WTC11 (cell line): ENCODE measurements around the gene CXorf38. TPM values are rescaled to one million over a fixed set of nuclear protein-coding genes. Genes with fewer than 3 reads are reported as not detected.
A peak's percentile ranks its signal among the peaks of the same experiment; 100 is the strongest.

ENCODE experiments used
- ATAC-seq: fragments of 200-7000 bp; cut with Tn5 transposase; 2 replicates; pipeline ENCODE4 v1.10.0; 2021; ENCODE audit warnings: mild to moderate bottlenecking, moderate library complexity
- CTCF ChIA-PET: fragments of 300-600 bp; sonication (Branson Sonifier 250); formaldehyde crosslinking; loops from one replicate; lab custom pipeline; 2021; ENCODE audit warnings: antibody characterized with exemption; lab: Charles Lee
- POLR2A ChIA-PET: fragments of 350-600 bp; sonication (Branson Sonifier 250); formaldehyde crosslinking; loops from one replicate; lab custom pipeline; 2021; ENCODE audit warnings: antibody characterized with exemption; lab: Charles Lee
- DNase-seq: peaks from one replicate; pipeline ENCODE4 v3.0.0; 2021; ENCODE audit warnings: low spot score
- H3K27ac Mint-ChIP-seq: 2 replicates; pipeline ENCODE4 v1.8.0; 2021; ENCODE audit warnings: mixed read lengths
- H3K27me3 Mint-ChIP-seq: 2 replicates; pipeline ENCODE4 v1.8.0; 2021; ENCODE audit warnings: low read depth, mild to moderate bottlenecking, moderate library complexity, mixed read lengths
- H3K36me3 Mint-ChIP-seq: 2 replicates; pipeline ENCODE4 v1.8.0; 2021; ENCODE audit warnings: mixed read lengths
- H3K4me1 Mint-ChIP-seq: 2 replicates; pipeline ENCODE4 v1.8.0; 2022; ENCODE audit warnings: mixed read lengths
- H3K4me3 Mint-ChIP-seq: 2 replicates; pipeline ENCODE4 v1.8.0; 2021; ENCODE audit warnings: mild to moderate bottlenecking, moderate library complexity, mixed read lengths
- H3K9me3 Mint-ChIP-seq: 2 replicates; pipeline ENCODE4 v1.8.0; 2021; ENCODE audit warnings: mixed read lengths
- ESRRA ChIP-seq: sonication (generic); formaldehyde crosslinking; IDR thresholded peaks from 2 replicates; pipeline ENCODE4 v1.8.1; 2022; ENCODE audit warnings: mild to moderate bottlenecking, missing genetic modification reagents, borderline replicate concordance
- ETV6 ChIP-seq: sonication (generic); formaldehyde crosslinking; IDR thresholded peaks from 2 replicates; pipeline ENCODE4 v1.8.1; 2022; ENCODE audit warnings: mild to moderate bottlenecking, missing genetic modification reagents
- FOXJ3 ChIP-seq: sonication (generic); formaldehyde crosslinking; IDR thresholded peaks from 2 replicates; pipeline ENCODE4 v1.9.0; 2021; ENCODE audit warnings: missing genetic modification reagents, mild to moderate bottlenecking, borderline replicate concordance
- GRHL2 ChIP-seq: fragments of 250-450 bp; sonication (Bioruptor Pico); IDR thresholded peaks from 2 replicates; pipeline ENCODE4 v1.8.0; 2022; ENCODE audit warnings: mild to moderate bottlenecking, moderate library complexity; ENCODE audit not compliant: insufficient replicate concordance, severe bottlenecking
- NFE2L1 ChIP-seq: sonication (generic); formaldehyde crosslinking; IDR thresholded peaks from 2 replicates; pipeline ENCODE4 v1.8.1; 2023; ENCODE audit warnings: missing genetic modification reagents
- SMAD3 ChIP-seq: sonication (generic); formaldehyde crosslinking; IDR thresholded peaks from 2 replicates; pipeline ENCODE4 v1.8.0; 2022; ENCODE audit warnings: missing genetic modification reagents, mild to moderate bottlenecking, borderline replicate concordance
- SMAD4 ChIP-seq: sonication (generic); formaldehyde crosslinking; IDR thresholded peaks from 2 replicates; pipeline ENCODE4 v1.8.0; 2022; ENCODE audit warnings: mild to moderate bottlenecking, missing genetic modification reagents
- SOX15 ChIP-seq: fragments of 250-450 bp; sonication (Bioruptor Pico); IDR thresholded peaks from 2 replicates; pipeline ENCODE4 v1.9.0; 2021; ENCODE audit warnings: mild to moderate bottlenecking
- TP53 ChIP-seq: sonication (generic); formaldehyde crosslinking; IDR thresholded peaks from 2 replicates; pipeline ENCODE4 v1.8.1; 2023; ENCODE audit warnings: mild to moderate bottlenecking, missing genetic modification reagents
- total RNA-seq: library from RNA; stranded (reverse); gene quantifications from 3 replicates; pipeline ENCODE4 v1.2.3, GENCODE V29; 2021
- TF ChIP-seq, protein P1 (sequence below): sonication (generic); formaldehyde crosslinking; IDR thresholded peaks from 2 replicates; pipeline ENCODE4 v1.8.1; 2023; ENCODE audit warnings: mild to moderate bottlenecking, missing genetic modification reagents, moderate library complexity
- TF ChIP-seq, protein P2 (sequence below): sonication (generic); formaldehyde crosslinking; IDR thresholded peaks from 2 replicates; pipeline ENCODE4 v1.8.0; 2023; ENCODE audit warnings: missing genetic modification reagents
- TF ChIP-seq, protein P3 (sequence below): fragments of 250-450 bp; sonication (Bioruptor Pico); IDR thresholded peaks from 2 replicates; pipeline ENCODE4 v1.9.0; 2021; ENCODE audit warnings: mild to moderate bottlenecking, borderline replicate concordance
- TF ChIP-seq, protein P4 (sequence below): sonication (generic); formaldehyde crosslinking; IDR thresholded peaks from 2 replicates; pipeline ENCODE4 v1.8.0; 2022; ENCODE audit warnings: mild to moderate bottlenecking, missing genetic modification reagents
- TF ChIP-seq, protein P5 (sequence below): sonication (generic); formaldehyde crosslinking; IDR thresholded peaks from 2 replicates; pipeline ENCODE4 v1.8.0; 2022; ENCODE audit warnings: missing genetic modification reagents
- TF ChIP-seq, protein P6 (sequence below): fragments of 250-450 bp; sonication (Bioruptor Pico); IDR thresholded peaks from 2 replicates; pipeline ENCODE4 v1.9.0; 2021; ENCODE audit warnings: moderate library complexity, mild to moderate bottlenecking, inconsistent platforms, borderline replicate concordance
- TF ChIP-seq, protein P7 (sequence below): sonication (generic); formaldehyde crosslinking; IDR thresholded peaks from 2 replicates; pipeline ENCODE4 v1.8.1; 2023; ENCODE audit warnings: mild to moderate bottlenecking, moderate library complexity, missing genetic modification reagents

The CXorf38 gene
- total RNA-seq, 1 experiment from 2014 or later, result 10.0 TPM

DNA sequence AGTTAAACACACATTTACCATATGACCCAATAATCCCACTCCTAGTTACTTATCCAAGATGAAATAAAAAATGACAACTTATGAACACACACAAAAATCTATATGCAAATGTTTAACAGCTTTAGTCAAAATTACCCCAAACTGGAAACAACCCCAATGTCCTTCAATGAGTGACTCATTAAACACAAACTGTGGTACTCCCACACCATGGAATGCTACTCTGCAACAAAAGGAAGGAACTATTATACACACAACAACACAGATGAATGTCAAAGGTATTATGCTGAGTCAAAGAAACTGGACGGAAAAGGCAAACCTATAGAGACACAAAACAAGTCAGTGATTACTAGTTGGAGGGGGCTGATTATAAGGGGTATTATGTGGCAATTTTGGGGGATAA, 47.4 kb upstream of the CXorf38 start:
- no peaks in the 10 kb centered on the region for H3K9me3 Mint-ChIP-seq
- TF ChIP-seq TP53 (no peak), SMAD3 (CRISPR knock-in tag) (no peak), ETV6 (CRISPR knock-in tag) (no peak), SOX15 (CRISPR knock-in tag) (no peak), GRHL2 (CRISPR knock-in tag) (no peak), FOXJ3 (CRISPR knock-in tag) (no peak)
- TF ChIP-seq, protein P1, sequence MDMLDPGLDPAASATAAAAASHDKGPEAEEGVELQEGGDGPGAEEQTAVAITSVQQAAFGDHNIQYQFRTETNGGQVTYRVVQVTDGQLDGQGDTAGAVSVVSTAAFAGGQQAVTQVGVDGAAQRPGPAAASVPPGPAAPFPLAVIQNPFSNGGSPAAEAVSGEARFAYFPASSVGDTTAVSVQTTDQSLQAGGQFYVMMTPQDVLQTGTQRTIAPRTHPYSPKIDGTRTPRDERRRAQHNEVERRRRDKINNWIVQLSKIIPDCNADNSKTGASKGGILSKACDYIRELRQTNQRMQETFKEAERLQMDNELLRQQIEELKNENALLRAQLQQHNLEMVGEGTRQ (CRISPR knock-in tag), result no peak
- TF ChIP-seq, protein P2, sequence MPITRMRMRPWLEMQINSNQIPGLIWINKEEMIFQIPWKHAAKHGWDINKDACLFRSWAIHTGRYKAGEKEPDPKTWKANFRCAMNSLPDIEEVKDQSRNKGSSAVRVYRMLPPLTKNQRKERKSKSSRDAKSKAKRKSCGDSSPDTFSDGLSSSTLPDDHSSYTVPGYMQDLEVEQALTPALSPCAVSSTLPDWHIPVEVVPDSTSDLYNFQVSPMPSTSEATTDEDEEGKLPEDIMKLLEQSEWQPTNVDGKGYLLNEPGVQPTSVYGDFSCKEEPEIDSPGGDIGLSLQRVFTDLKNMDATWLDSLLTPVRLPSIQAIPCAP (CRISPR knock-in tag), result no peak
- TF ChIP-seq, protein P3, sequence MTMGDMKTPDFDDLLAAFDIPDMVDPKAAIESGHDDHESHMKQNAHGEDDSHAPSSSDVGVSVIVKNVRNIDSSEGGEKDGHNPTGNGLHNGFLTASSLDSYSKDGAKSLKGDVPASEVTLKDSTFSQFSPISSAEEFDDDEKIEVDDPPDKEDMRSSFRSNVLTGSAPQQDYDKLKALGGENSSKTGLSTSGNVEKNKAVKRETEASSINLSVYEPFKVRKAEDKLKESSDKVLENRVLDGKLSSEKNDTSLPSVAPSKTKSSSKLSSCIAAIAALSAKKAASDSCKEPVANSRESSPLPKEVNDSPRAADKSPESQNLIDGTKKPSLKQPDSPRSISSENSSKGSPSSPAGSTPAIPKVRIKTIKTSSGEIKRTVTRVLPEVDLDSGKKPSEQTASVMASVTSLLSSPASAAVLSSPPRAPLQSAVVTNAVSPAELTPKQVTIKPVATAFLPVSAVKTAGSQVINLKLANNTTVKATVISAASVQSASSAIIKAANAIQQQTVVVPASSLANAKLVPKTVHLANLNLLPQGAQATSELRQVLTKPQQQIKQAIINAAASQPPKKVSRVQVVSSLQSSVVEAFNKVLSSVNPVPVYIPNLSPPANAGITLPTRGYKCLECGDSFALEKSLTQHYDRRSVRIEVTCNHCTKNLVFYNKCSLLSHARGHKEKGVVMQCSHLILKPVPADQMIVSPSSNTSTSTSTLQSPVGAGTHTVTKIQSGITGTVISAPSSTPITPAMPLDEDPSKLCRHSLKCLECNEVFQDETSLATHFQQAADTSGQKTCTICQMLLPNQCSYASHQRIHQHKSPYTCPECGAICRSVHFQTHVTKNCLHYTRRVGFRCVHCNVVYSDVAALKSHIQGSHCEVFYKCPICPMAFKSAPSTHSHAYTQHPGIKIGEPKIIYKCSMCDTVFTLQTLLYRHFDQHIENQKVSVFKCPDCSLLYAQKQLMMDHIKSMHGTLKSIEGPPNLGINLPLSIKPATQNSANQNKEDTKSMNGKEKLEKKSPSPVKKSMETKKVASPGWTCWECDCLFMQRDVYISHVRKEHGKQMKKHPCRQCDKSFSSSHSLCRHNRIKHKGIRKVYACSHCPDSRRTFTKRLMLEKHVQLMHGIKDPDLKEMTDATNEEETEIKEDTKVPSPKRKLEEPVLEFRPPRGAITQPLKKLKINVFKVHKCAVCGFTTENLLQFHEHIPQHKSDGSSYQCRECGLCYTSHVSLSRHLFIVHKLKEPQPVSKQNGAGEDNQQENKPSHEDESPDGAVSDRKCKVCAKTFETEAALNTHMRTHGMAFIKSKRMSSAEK (CRISPR knock-in tag), result no peak
- ChIA-PET CTCF (no interaction called here), POLR2A (no interaction called here)
- H3K27ac Mint-ChIP-seq, result peak overlapping the region; percentile 16; the same call in 1 of the 2 replicates
- no peak for ATAC-seq
- H3K4me3 Mint-ChIP-seq, result no peak overlapping the region
- DNase-seq, result no peak
- H3K4me1 Mint-ChIP-seq, result no peaks in the 10 kb centered on the region
- peaks cover 67% of the 10 kb centered on the region for H3K36me3 Mint-ChIP-seq
- no peaks in the 10 kb centered on the region for H3K27me3 Mint-ChIP-seq

DNA sequence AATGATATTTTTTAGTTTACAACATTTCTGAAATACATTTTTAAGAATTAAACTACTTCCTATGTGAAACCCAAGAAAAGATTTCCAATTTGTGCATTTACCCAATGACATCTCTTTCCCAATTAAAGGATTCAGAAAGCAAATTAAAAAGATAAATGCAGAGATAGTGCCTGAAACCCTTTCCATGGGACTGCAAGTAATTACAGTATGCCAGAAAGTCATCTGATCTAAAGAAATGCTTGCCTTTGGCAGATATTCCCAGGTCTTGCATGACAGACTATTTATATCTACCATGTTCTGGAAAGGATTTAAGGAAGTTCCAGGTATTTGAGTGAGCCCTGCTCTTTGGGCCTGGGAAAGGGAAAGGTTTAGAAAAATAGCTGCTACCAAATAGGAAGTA, 41.6 kb upstream of the CXorf38 start:
- DNase-seq, result no peak
- H3K36me3 Mint-ChIP-seq, result peaks cover 51% of the 10 kb centered on the region

DNA sequence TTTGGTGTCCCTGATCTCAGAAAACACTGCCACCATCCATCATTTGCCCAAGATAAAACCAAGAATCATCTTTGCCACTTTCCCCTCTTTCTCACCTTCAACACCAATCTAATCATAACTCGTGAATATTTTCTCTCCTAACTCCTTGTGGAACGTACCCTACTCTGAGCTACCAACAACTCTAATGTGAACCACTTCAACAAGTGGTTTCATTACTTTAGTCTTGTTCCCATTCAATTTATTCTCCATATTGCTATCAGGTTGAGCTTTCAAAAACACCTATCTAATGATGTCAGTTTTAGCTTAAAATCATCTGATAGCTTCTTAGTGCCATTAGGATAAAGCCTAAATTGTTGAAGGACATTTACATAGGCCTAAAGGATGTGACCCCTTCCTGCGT, 39.8 kb upstream of the CXorf38 start:
- H3K27ac Mint-ChIP-seq, result no peak overlapping the region
- ATAC-seq (no peak), DNase-seq (no peak)
- POLR2A ChIA-PET, result no interaction called here
- peaks cover 6% of the 10 kb centered on the region; the same call in 1 of the 2 replicates for H3K4me1 Mint-ChIP-seq
- CTCF ChIA-PET, result no interaction called here
- H3K4me3 Mint-ChIP-seq, result no peak overlapping the region
- no peaks in the 10 kb centered on the region for H3K27me3 Mint-ChIP-seq
- H3K36me3 Mint-ChIP-seq, result peaks cover 49% of the 10 kb centered on the region
- H3K9me3 Mint-ChIP-seq, result no peaks in the 10 kb centered on the region
- TF ChIP-seq NFE2L1 (CRISPR knock-in tag), result no peak
- TF ChIP-seq ETV6 (CRISPR knock-in tag), result no peak
- TF ChIP-seq, protein P4, sequence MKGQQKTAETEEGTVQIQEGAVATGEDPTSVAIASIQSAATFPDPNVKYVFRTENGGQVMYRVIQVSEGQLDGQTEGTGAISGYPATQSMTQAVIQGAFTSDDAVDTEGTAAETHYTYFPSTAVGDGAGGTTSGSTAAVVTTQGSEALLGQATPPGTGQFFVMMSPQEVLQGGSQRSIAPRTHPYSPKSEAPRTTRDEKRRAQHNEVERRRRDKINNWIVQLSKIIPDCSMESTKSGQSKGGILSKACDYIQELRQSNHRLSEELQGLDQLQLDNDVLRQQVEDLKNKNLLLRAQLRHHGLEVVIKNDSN, result no peak
- TF ChIP-seq, protein P5, sequence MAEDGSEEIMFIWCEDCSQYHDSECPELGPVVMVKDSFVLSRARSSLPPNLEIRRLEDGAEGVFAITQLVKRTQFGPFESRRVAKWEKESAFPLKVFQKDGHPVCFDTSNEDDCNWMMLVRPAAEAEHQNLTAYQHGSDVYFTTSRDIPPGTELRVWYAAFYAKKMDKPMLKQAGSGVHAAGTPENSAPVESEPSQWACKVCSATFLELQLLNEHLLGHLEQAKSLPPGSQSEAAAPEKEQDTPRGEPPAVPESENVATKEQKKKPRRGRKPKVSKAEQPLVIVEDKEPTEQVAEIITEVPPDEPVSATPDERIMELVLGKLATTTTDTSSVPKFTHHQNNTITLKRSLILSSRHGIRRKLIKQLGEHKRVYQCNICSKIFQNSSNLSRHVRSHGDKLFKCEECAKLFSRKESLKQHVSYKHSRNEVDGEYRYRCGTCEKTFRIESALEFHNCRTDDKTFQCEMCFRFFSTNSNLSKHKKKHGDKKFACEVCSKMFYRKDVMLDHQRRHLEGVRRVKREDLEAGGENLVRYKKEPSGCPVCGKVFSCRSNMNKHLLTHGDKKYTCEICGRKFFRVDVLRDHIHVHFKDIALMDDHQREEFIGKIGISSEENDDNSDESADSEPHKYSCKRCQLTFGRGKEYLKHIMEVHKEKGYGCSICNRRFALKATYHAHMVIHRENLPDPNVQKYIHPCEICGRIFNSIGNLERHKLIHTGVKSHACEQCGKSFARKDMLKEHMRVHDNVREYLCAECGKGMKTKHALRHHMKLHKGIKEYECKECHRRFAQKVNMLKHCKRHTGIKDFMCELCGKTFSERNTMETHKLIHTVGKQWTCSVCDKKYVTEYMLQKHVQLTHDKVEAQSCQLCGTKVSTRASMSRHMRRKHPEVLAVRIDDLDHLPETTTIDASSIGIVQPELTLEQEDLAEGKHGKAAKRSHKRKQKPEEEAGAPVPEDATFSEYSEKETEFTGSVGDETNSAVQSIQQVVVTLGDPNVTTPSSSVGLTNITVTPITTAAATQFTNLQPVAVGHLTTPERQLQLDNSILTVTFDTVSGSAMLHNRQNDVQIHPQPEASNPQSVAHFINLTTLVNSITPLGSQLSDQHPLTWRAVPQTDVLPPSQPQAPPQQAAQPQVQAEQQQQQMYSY (CRISPR knock-in tag), result no peak
- TF ChIP-seq, protein P6, sequence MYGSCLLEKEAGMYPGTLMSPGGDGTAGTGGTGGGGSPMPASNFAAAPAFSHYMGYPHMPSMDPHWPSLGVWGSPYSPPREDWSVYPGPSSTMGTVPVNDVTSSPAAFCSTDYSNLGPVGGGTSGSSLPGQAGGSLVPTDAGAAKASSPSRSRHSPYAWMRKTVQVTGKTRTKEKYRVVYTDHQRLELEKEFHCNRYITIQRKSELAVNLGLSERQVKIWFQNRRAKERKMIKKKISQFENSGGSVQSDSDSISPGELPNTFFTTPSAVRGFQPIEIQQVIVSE (CRISPR knock-in tag), result no peak
- TF ChIP-seq SMAD4 (CRISPR knock-in tag), result no peak
- TF ChIP-seq, protein P7, sequence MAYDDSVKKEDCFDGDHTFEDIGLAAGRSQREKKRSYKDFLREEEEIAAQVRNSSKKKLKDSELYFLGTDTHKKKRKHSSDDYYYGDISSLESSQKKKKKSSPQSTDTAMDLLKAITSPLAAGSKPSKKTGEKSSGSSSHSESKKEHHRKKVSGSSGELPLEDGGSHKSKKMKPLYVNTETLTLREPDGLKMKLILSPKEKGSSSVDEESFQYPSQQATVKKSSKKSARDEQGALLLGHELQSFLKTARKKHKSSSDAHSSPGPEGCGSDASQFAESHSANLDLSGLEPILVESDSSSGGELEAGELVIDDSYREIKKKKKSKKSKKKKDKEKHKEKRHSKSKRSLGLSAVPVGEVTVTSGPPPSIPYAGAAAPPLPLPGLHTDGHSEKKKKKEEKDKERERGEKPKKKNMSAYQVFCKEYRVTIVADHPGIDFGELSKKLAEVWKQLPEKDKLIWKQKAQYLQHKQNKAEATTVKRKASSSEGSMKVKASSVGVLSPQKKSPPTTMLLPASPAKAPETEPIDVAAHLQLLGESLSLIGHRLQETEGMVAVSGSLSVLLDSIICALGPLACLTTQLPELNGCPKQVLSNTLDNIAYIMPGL, result no peak

More for the DNA sequence above, 41.6 kb upstream of the CXorf38 start:
- Mint-ChIP-seq H3K27ac (no peak overlapping the region), H3K9me3 (no peaks in the 10 kb centered on the region), H3K4me3 (no peak overlapping the region), H3K27me3 (no peaks in the 10 kb centered on the region), H3K4me1 (peaks cover 6% of the 10 kb centered on the region; the same call in 1 of the 2 replicates)
- CTCF ChIA-PET, result no interaction called here
- POLR2A ChIA-PET, result no interaction called here
- no peak for TF ChIP-seq ESRRA (CRISPR knock-in tag)
- TF ChIP-seq, protein P6 (CRISPR knock-in tag), result no peak
- ATAC-seq, result no peak
